Glomerular visceral epithelial cell (primary cell): ENCODE measurements around the gene IMPDH1.
A peak's percentile ranks its signal among the peaks of the same experiment; 100 is the strongest.

Experiments used
- DNase-seq: peaks from one replicate; pipeline ENCODE4 v3.0.0-alpha.2; 2016; ENCODE audit errors: extremely low spot score

IMPDH1 gene

DNA sequence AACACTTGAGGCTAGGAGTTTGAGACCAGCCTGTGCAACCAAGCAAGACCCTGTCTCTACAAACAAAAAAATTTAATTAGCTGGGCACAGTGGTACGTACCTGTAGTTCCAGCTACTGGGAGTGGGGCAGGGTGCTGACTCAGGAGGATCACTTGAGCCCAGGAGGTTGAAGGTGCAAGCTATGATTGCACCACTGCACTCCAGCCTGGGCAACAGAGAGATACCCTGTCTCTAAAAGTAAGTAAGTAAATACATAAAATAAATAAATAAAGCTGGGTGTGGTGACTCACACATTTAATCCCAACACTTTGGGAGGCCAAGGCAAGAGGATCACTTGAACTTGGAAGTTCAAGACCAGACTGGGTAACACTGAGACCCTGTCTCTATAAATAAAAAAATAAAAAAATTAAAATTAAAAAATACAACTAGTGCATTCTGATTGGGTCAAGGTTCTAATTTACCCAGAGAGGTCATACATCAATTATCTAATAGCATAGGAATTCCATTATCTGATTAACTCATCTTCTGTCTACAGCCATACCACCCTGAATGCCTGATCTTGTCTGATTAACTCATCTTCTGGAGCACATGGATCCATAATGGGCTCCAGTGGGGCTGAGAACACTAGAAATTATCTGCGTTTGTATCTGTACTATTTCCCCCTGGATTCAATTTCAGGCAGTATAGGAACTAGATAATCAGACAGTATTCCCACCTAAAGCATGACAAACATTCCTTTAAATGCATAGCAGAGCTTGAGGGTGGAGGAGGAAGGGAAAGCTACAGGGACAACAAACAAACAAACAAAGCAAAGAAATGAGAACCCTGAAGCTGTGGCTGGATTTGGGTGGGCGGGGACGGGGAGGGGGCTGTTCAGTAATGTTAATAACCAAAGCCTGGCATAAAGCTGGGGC, 24.9 kb upstream of the IMPDH1 start:
- DNase-seq, result no peak

DNA sequence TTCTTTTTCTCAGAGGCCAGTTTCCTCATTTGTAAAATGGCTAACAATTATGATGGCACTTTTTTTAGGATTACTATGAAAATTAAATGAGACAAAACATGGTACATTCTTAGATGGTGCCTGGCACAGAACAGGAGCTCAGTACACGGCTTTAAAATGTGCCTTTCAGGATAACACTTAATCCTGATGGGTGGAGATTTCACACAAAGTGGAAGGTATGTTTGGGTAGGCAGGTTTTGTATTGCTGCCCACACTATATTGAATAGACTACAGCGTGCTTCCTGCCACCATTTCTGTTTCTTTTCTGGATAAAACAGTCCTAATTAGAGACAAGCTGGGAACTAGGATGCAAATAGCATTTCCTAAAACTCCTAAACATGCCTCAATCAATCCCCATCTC, 22.0 kb upstream of the IMPDH1 start:
- no peak for DNase-seq

DNA sequence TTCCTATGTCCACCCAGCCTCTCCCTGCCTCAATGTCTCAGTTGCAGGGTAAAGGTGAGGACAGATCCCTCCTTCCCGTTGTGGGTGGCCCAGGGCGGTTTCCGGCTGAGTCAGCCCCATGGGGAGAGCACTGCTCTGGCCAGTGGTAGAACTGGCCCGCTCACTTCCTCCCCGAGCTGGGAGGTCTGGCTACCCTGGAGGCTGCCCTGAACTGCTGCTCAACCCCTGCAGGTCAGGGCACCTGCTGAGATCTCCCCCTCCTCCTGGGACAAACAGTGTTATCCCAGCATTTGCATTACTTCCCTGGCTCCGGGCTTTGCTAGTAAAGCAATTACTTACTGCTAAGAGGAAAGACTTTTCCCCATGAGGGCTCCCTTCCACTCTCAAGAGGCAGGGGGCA, 21.4 kb upstream of the IMPDH1 start:
- DNase-seq, result no peak

DNA sequence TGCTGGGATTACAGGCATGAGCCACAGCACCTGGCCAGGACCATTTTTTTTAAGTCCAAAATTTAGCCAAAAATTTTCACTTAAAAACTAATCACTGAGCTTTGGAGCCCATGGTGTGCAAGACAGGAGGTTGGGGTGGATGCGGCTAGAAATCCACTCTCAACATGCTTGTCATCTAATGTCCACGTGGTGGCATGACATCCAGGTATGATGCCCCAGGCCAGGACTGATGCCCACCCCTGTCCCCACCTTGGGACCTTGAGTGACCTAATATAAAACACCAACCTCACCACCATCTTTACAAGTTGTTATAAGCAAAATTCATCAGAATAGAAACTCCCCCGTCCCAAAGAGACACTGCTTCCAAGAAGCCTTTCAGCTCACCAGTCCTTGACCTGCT, 20.4 kb upstream of the IMPDH1 start:
- DNase-seq, result no peak

DNA sequence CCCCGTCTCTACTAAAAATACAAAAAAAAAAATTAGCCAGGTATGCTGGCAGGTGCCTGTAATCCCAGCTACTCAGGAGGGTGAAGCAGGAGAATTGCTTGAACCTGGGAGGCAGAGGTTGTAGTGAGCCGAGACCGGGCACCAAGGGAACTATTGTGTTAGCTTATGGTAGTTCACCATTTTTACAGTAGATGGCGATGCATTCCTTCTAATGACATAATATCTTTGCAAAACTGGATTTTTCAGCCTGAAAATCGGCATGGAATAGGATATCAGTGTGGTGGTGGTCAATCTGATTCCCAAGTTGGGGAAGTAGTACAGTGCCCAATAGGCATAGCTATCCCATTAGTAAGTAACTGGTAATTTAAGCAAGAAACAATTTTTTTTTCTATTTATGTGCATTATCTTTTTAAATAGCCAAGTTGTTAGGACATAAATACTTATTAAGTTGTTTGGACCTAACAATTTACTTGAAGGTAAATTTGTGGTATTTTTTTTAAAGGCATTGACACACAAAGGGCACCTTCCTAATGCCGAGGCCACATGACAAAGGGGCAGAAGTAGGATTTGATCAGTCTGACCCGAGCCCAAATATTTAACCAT, 17.6 kb upstream of the IMPDH1 start:
- peak; percentile 52 for DNase-seq

DNA sequence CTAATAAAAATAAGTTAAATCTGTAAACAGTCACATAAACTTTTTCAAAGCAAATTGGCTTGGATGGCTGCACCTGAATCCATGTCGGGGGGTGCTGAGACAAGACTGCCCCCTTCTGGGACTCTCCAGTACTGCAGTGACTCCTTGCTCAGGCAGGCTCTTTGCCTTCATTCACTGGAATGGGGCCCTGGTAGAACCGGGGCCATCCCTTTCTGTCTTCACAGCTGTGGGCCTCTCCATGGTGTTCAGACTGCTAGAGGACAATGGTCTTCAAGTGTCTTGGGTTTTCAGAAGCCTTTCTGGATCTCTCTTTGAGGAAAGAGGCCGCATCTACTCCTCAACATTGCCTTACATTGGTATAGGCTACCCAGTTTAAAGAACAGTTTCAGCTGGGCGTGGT, 16.1 kb upstream of the IMPDH1 start:
- DNase-seq, result peak; percentile 65

DNA sequence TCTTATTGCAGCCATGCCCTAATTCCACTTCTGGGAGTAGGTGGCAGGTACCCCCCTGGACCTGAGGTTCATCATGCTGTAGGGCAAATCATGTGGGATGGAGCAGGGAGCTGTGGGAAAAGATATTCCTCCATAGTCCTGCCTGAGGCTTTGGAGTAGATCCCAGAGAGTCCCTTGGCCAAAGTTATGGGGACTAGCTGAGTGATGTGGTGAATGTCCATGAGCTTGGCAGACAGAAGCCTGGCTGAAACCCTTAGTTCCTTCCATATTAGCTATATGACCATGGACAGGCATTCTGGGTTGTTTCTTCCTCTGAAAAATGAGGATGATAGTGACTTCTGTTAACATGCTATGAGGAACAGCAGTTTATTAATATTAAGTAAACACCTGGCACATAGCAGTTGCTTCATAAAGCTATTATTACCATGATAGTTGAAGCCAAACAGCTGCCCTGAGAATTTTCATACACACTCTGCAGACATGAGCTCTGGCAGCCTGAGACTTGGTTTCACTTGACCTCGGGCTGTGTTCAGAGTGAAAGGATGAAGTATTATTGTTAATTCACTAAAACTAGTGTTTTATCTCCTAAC, 15.0 kb upstream of the IMPDH1 start:
- DNase-seq, result no peak

DNA sequence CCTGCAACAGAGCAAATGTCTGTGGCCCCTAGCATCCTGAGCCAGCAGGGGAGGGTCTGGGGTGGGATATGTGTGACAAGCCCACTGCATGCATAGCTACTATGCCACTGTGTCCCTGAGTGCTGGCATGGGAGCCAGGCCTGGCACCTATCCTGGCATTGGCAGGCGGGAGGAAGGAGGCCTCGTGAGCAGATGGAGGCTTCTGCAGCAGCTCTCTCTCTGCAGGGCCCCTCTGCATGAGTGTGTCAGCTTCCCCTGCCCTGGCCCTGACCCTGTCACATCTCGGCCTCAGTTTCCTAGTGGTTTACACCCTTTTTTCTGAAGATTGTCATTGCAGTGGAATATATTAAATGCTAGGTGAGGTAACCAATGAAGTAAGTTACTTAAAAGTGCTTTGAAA, 13.1 kb upstream of the IMPDH1 start:
- DNase-seq, result no peak

DNA sequence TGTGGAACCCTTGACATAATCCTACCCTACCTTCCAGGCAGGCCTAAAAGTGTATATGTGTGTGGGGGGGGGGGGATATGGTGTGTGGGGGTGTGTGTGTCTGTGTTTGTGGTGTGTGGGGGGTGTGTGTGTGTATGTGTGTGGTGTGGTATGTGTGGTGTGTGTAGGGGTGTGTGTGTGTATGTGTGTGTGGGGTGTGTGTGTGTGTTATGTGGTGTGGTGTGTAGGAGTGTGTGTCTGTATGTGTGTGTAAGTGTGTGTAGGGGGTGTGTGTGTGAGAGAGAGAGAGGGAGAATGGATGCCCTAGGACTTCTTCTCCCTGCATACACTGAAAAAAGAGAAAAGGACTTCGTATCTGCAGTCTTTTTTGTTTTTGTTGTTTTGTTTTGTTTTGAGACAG, 12.3 kb upstream of the IMPDH1 start:
- no peak for DNase-seq

DNA sequence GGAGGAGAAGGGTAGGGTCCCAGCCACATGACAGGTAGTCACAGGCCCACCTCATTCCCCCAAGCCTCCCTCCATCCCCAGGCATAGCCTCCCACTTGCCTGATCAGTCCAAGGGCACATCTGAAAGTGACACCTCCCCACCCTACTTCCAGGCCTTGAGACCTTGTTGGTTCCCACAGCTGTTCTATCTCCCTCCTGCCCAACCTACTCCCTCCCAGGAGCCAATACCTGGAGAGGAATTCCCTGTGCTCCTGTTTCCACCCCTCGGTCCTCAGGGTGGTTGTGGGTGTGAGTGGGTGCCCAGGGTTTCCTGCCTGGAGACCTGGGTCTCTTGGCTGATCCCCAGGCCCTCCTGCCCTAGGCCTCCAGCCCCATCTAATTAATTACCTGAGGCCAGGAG, 11.6 kb upstream of the IMPDH1 start:
- no peak for DNase-seq

DNA sequence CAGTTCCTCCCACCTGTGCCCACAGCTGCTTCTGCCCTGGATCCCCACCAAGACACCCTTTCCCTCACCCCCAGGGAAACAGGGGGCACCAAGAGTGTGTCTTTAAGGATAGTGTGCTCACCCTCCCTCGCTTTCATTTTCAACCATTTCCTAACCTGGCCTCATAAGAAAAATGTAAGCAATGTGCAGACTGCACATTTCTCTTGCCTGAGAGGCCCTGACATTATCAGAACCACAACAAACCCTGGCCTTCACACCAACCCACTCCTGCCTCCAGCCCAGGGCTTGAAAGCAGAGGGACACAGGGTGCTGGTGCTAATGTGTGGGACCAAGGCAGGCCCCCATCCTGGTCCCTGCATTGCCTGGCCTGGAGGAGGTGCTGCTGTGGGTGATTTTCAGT, 11.0 kb upstream of the IMPDH1 start:
- DNase-seq, result no peak

DNA sequence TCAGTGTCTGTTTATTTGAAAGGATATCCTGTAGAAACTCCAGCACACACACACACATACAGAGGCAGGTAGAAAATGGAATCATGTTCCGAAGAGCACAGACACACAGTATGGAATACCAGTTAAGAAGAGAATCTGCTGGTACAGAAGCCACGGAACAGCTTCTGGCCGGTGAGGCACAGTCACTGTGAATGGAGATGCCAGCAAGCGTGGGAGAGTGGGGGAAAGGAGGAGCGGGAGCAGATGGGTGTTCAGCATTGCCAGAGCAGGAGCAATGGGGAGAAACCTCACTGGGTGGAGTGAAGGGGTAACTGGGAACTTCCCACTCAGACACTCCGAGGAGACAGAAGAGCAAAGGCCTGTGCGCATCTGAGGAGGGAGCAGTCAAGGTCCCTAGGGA, 9.5 kb upstream of the IMPDH1 start:
- DNase-seq, result no peak

DNA sequence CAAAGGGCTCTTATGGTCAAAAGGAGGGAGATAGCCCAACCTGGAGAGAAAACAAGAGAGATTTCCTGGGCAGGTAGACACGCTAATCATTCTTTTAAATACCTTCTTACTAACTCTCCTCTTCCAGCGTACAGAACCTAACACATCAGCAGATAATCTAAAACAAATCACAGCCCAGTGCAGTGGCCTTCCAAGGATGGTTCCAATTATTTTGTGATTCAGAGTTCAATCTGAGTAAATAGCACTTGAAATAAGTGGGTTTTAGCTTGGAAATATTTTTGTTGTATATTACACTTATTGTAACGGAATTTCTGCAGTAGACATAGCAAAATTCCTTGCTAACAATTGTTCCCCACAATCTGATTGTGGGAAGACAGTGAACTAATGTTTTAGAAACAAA, 7.3 kb upstream of the IMPDH1 start:
- DNase-seq, result no peak

DNA sequence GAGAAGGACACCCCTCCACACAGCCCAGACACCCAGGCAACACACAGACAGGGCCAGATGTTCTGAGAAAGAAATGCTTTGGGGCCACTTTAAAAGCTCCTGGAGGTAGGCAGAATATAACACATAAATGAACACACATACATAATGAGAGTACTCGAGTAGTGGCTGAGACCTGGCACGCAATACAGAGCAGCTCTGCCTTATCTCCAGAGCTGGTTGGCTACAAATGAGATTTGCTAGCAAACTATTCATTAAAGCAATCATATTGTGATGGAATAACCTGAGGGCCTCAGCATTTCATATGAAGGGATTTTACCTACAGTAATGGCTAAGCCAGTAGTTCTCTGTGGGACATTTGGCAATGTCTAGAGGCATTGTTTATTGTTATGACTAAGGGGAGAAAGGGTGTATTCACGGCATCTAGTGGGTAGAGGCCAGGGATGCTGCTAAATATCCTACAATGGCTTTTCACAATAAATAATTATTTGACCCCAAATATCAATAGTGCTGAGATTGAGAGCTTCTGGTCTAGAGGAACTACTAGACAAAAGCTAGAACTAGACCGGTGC, 5.5 kb upstream of the IMPDH1 start:
- DNase-seq, result no peak

DNA sequence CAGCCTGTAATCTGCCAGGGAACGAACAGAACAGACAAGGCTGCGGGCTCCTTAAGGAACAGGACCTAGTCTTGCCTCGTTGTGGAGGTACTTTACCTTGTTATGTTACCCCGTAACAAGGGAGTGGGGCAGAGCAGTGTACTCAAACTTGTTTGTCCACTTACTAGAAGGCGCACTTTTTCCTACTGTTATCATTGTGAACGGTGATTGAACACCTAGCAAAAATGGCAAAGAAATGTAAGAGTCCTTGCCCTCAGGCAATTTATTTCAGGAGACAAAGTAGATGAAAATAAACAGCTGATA, 620 bp upstream of the IMPDH1 start:
- no peak for DNase-seq

DNA sequence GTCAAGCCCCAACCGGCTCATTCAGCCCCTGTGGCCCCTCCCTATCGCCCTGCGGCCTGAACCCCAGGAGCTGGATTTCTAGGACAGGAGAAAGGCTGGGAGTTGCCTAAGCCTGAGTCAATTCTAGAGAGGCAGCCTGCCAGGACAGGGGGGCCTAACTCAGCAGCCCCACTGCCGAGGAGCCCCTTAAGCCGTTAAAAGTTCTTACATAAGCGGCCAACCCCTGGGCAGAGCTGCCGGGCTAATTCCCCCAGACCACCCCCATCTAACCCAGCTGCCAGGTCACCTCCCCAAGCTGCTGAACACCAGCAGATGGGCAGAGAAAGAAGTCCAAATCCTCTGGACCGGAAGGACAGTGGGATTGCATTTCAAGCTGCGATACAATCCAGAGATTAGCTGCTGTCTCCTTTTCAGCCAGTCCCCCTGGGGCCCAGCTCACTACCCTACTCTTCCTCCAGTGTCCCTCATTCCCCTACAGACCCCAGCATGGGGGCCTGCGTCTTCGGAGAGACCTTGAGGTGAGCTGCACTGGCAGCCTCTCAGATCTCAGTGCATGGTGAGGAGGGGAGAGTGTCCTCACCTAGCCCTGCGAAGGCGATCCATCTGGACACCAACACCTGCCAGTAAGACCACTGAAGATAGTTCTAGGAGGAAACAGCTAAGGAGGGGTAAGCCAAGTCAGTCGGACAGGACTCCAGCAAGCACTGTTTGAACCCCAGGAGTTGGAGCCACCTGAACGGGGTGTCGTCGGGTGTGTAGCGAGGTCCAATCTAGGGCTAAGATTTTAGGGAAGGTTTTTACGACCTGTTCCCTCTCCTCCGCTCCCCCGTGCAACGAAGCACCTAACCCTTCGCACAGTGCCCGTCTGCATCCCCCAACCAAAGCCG, 830 bp downstream of the IMPDH1 start:
- no peak for DNase-seq

DNA sequence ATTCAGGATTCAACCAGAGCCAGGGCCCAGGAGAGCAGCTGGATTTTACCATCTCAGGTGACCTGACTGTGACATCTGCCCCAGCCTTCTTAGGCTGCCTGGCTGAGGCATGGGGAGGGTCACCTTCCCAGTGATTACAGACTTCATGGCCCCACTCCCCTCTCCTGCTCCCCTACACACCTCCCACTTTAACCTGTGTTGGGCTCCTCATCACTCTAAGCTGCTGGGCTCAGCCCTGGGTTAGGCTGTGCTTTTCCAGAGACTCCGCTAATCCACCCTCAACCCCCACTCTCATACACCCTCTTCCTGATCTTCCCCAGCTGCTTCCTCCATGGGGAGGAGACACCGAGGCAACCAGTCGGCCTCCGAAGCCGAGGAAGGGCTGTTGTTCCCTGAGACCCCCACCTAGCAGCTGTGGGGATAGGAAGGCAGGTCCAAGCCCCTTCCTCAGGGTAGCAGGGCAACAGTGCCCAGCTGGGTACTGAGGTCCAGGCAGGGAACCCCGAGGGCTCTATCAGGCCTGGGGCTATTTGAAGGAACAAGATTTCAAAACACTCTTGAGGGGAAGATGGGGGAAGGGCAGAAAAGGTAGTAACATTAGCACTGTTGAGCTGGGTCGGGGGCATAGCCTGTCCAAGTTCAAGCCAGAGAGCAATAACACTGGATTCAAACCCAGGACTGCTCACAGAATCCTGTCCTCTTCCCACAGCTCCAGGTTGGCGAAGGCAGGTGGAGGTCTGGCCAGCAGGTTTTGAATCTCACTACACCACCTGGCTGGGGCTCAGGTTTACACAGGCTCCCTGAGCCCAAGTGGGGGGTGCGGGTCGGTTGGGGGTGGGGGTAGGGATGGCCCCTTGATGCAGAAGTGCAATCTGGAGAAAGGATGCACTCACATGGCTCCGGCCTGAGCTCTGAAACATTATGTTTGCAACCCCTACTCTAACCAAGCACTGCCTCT, 1.8 kb downstream of the IMPDH1 start:
- DNase-seq, result no peak

DNA sequence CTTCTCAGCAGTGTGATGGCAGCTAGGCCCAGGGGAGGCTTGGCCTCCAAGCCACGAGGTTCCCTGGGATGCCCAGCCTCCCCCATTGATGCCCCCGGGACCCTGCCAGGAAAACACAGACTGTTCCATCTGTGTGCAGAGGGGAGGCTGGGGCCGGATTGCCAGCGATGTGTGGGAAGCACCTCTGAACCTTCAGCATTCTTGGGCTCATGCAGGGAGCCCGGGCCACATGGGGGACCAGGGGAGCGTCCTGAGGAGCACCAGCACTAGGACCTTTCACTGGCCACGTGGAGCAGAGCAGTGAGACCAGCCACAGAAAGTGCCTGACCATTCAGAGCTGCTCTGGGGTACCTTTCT, 2.6 kb downstream of the IMPDH1 start:
- DNase-seq, result no peak

DNA sequence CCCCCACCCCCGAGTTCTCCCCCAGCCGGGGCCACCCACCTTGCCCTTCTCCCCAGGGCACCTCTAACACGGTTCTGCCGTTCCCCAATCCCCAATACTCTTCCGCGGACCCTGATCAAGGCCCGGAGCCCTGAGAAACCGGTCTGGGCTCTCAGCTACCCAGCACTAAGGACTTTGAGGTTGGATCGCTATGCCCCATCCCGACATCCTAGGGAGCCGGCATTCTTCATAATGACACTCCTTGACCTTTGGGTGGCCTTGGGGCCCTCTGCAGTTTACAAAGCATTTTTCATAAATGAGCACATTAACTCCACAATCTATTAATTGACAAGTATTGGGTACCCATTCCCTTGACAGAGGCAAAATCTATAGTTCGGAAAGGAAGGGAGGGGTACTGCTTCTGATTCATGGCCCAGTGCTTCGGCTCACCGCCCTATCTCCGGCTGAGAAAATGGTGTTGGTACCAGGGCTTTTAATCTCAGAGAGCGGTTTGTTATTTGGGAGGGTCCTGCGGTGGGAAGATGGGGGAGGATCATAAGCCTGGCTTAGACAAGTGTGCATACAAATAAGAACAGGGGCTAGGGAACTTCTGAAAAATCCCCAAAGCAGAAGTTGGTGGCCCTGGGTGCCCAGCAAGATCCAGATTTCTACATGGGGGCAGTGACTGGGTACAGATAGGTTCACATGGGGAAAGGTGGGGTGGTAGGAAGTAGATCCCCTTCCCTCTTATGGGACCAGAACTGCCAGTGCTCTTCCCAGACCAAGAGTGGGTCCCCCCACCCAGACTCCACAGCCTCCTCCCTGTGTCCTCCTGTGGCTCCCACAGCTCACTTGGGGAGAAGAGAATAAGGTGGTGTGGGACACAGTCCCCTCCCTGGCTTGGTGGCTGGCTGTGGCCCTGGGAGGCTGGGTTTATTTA, 3.2 kb downstream of the IMPDH1 start:
- DNase-seq, result no peak
